DMS 273 (cell line): ENCODE measurements around the gene SND1.

Source experiments
- DNase-seq: peaks from one replicate; lab custom pipeline; 2025; ENCODE audit not compliant: unreplicated experiment; lab: John Stamatoyannopoulos, UW

SND1 gene

GRCh38 chr7:127798023-127798422 lies 146.0 kb downstream of the SND1 start:
- peak; percentile 64 for DNase-seq

DNA sequence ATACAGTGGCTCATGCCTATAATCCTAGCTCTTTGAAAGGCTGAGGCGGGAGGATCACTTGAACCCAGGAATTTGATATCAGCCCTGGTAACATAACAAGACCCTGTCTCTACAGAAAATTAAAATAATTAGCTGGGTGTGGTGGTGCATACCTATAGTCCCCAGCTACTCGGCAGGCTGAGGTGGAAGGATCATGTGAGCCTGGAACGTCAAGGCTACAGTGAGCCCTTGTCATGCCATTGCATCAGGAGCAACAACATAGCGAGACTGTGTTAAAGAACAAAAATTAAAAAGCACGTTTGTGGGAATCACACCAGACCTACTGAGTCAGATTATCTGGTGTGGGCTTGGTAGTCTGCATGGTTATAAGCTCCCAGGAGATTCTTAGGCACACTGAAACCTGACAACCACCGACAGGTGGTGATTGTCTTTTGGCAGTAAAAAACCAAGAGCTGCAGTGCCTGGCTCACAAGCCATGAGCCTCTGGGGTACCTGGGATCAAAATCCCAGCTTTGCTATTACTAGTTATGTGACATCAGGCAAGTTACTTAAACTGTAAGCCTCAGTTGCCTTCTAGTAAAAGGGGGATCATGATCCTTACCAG lies 146.9 kb downstream of the SND1 start:
- peak; percentile 54 for DNase-seq

DNA sequence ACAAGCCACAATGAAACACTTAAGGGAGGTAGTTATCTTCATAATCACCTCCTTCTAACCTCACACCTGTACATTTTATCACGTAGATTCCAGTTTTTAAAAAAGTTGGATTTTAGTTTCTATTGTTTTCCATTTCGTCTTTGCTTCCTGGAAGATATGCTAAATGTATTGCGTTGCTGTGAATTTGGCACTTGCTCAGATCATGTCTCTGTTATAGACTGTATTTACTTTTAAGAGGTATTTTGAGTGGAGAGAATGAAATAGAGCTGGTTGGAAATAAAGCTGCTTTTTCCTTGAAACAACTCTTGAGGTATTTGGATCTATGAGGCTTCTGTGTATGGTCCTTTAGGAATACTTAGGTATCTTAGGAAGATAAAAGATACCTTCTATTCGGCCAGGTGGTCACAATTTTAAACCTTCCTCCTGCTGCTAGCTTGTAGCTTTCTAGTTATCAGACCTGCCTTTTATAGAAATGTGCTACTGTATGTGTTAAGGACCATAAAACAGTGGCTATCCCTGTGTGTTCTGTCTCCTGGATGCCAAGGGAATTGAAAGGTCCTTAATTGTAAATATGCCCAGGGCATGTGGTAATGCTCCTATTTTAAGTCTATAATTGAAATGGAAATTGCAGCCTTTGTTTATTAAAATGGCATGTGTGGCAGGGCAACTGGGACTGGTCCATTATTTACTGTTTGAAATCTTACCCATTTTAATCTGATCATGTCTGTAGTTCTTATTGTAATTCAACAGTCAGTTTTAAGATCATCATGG lies 147.7 kb downstream of the SND1 start:
- peak; percentile 22 for DNase-seq

GRCh38 chr7:127802845-127803244 lies 150.9 kb downstream of the SND1 start:
- DNase-seq: no peak

GRCh38 chr7:127803626-127804025 lies 151.6 kb downstream of the SND1 start:
- DNase-seq: peak; percentile 42

GRCh38 chr7:127807340-127807739 lies 155.3 kb downstream of the SND1 start:
- no peak for DNase-seq

- DNase-seq: no peak
These were observed 155.8 kb downstream of the SND1 start for GRCh38 chr7:127807829-127808228.

- DNase-seq: peak; percentile 79
These were observed 157.3 kb downstream of the SND1 start for GRCh38 chr7:127809261-127809702.

DNA sequence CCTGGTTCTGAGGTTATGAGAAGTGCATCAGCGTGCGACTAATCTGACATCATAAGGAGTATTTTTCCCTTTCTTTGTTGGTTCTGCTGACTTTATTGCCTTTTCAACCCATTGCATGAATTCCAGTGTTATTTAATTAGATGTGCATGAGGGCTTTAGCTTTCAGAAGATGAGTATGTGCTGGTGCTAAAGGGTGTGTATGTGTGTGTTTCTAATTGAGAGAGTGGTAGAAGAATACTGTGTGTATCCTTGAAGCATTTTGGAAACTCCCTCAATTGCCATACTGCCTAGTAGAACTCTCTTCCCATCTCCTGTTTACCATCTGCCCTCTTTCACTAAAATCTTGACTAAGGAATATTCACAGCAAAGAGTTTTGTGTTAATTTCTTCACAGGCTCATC lies 158.1 kb downstream of the SND1 start:
- DNase-seq: no peak

DNA sequence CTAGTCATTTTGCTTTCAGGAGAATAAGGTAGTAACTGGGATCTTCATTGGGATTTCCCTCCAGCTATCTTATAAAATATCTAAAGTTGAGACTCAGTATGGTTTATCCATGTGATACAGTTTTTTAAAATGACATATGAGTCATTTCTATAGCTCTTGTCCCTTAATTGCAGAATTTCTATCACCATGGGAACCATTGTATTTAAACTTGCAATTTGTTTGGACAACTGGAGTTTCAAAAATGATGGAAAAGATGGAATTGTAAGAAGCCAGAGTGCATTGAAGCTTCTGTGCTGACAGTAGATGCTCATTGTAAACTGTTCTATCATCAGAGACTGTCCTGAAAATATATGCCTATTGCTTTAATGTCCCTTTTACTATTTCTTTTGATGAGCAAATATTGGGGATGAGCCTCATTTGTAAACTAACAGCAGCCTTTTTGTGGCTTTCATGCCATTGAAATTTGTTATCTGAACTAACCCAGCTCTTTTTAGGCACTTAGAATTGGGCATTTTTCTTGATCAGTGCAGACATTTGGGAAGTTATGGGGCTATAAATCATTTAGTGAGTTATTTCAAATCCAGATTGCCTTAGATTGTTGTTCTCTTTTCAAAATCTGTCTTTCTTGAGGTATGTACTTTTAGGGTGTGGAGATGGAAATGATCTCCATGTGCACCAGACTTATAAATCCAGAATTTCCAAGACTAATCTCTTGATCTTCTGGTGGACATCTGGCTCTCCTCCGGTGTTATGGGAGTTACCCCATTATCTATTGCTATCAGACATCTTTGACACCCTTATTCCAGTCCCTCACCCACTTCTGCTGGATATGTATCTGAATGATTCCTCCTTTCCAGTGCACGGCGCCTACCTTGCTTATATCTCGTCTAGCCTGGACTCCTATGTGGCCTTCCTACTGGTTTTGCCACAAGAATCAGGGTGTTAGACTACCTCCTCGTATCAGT lies 159.0 kb downstream of the SND1 start:
- DNase-seq: no peak

DNA sequence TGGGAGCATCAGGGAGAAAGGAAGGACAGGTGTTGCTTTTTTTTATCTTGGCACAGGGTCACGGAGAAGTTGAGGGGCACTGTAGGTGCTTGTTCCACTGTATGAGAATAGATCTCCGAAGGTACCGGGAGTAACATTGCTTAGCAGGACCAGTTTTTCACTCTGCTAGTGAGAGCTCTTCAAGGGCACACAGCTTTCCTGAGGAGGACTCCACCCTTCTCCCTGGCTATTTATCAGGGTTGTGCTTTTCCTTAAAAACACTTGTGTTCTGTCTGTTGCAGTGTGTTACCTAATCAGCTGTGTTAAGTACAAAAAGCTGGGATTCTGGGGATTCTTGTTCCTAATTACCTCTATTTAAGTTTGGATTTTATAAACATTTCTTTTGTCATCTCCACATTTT lies 160.5 kb downstream of the SND1 start:
- DNase-seq: no peak

GRCh38 chr7:127813991-127814541 lies 162.1 kb downstream of the SND1 start:
- no peak for DNase-seq

- no peak for DNase-seq
These were observed 163.7 kb downstream of the SND1 start for GRCh38 chr7:127815631-127816145.

- no peak for DNase-seq
These were observed 164.6 kb downstream of the SND1 start for GRCh38 chr7:127816354-127817190.

- no peak for DNase-seq
These were observed 165.5 kb downstream of the SND1 start for GRCh38 chr7:127817466-127817865.

- DNase-seq: no peak
These were observed 166.3 kb downstream of the SND1 start for GRCh38 chr7:127818306-127818705.

- no peak for DNase-seq
These were observed 168.2 kb downstream of the SND1 start for GRCh38 chr7:127819975-127820731.

GRCh38 chr7:127820732-127821085 lies 168.7 kb downstream of the SND1 start:
- DNase-seq: no peak

DNA sequence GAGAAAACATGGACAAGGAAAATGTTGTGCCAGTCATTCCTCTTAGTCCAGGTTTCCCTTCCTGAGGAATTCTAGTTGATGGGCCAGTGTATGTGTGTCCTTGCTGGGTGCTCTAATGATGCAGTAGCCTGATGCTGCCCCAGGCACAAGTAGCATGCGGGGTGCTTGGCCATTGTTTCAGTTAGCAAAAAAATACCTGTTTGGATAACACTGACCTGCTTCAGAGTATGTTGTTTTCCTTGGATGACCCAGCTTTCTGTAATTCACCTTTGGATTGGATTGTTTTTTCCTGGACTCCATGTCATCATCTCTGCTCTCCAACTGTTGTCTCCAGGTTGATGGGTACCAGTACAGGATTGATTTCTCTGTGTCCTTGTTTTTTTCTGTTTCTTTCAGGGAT lies 169.2 kb downstream of the SND1 start:
- DNase-seq: no peak
